Measurements from ENCODE around the gene MYO10. TPM values are rescaled to one million over a fixed set of nuclear protein-coding genes. Genes with fewer than 3 reads are reported as not detected.

Gene MYO10
- total RNA-seq, 1 donor from 2014 or later: 80.2 TPM

DNA sequence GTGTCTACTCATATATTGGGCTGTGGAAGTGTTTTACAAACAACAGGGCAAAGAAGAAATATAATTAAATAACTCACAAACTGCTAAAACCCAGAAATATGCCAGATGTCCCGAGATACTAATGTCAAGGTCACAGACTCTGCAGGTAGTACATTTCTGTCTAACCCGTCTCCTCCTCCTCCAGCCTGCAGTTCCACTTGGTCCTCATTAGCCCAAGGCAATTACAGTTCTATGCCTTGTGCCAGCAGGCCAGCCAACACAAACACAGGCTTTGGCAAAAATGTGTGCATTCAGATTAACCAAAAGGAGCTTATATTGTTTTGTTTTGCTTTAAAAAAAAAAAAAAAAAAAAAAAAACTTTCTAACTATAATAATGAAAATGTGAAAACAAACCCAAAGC is 148.8 kb downstream of the MYO10 start:
- Histone ChIP-seq H2AFZ (ENCODE audit: low read depth, low read length) (no peak overlapping the region), H3K4me3 (ENCODE audit: insufficient read depth, low read depth, low read length) (no peak overlapping the region), H3K36me3 (ENCODE audit: insufficient read depth, low read length) (peaks cover 12% of the 10 kb centered on the region), H4K20me1 (ENCODE audit: insufficient read depth, low read length) (peaks cover 81% of the 10 kb centered on the region), H3K27me3 (ENCODE audit: insufficient read depth, low read length) (no peaks in the 10 kb centered on the region), H3K27ac (ENCODE audit: low read depth, low read length) (no peak overlapping the region), H3K4me2 (ENCODE audit: low read length) (no peak overlapping the region), H3K9me3 (ENCODE audit: insufficient read depth, low read depth, low read length) (no peaks in the 10 kb centered on the region), H3K9ac (ENCODE audit: low read length) (no peak overlapping the region), H3K4me1 (ENCODE audit: insufficient read depth, low read length) (peaks cover 23% of the 10 kb centered on the region), H3K79me2 (ENCODE audit: insufficient read depth, low read length) (peaks cover 86% of the 10 kb centered on the region)
- DNase-seq (ENCODE audit: low read depth) (no peak), FAIRE-seq (no peak)
- Mint-ChIP-seq H3K36me3 (ENCODE audit: low read depth, unreplicated experiment) (peaks cover 11% of the 10 kb centered on the region), H3K27ac (ENCODE audit: unreplicated experiment) (no peak overlapping the region), H3K4me3 (ENCODE audit: unreplicated experiment) (no peak overlapping the region), H3K9me3 (ENCODE audit: unreplicated experiment) (no peaks in the 10 kb centered on the region), H3K4me1 (ENCODE audit: low read depth, unreplicated experiment) (peaks cover 22% of the 10 kb centered on the region), H3K27me3 (ENCODE audit: low read depth, unreplicated experiment) (no peaks in the 10 kb centered on the region)
- no peak for TF ChIP-seq EZH2 (IDR thresholded peaks at IDR 0.05; ENCODE audit: insufficient read depth, low read length)

DNA sequence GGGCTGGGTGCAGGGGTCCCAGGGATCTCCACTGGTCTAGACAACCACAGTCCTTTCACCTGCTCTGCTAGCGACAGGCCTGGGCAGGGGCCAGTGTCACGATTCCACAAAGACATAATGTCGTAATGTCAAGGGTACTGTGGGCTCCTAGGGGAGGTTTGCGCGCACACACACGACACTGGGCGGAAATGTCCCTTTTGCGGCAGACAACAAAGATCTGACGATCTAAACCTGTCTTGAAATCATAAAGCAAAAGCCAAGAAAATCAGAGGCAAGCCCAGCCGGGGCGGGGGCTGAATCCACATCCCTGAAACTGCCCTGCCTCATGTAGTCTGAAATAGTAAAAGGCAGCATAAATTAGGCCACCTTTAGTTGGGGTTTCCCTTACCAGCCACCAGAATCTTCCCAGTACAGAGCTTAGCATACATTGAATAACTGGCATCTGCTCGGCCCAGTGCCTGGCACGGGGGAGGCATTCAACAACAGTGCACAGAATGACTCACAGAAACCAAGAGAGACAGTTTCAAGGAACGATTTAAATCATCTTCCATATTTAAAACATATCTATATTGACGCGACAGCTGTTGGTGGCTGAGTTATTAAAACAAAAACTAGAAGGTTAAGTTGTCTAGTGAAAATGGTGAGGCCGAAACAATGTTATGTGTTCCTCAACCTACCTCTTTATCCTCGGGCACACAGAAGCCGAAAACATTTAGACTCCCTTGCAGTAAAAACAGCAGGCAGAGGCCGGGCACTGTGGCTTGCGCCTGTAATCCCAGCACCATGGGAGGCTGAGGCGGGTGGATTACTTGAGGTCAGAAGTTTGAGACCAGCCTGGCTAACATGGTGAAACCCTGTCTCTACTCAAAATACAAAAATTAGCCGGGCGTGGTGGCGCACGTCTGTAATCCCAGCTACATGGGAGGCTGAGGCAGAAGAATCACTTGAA is 151.0 kb downstream of the MYO10 start:
- Histone ChIP-seq H3K36me3 (ENCODE audit: insufficient read depth, low read length) (peaks cover 24% of the 10 kb centered on the region), H2AFZ (ENCODE audit: low read depth, low read length) (no peak overlapping the region), H4K20me1 (ENCODE audit: insufficient read depth, low read length) (peaks cover 67% of the 10 kb centered on the region), H3K9me3 (ENCODE audit: insufficient read depth, low read depth, low read length) (no peaks in the 10 kb centered on the region), H3K9ac (ENCODE audit: low read length) (peak overlapping the region; percentile 47), H3K4me2 (ENCODE audit: low read length) (peak overlapping the region; percentile 19), H3K4me3 (ENCODE audit: insufficient read depth, low read depth, low read length) (no peak overlapping the region), H3K79me2 (ENCODE audit: insufficient read depth, low read length) (peaks cover 84% of the 10 kb centered on the region), H3K27me3 (ENCODE audit: insufficient read depth, low read length) (no peaks in the 10 kb centered on the region), H3K27ac (ENCODE audit: low read depth, low read length) (peak overlapping the region; percentile 72), H3K4me1 (ENCODE audit: insufficient read depth, low read length) (peaks cover 19% of the 10 kb centered on the region)
- peak overlapping the region; percentile 35 for H3K27ac Mint-ChIP-seq (ENCODE audit: unreplicated experiment)
- H3K9me3 Mint-ChIP-seq (ENCODE audit: unreplicated experiment): no peaks in the 10 kb centered on the region
- FAIRE-seq (no peak), DNase-seq (ENCODE audit: low read depth) (no peak)
- H3K4me1 Mint-ChIP-seq (ENCODE audit: low read depth, unreplicated experiment): peaks cover 15% of the 10 kb centered on the region
- H3K36me3 Mint-ChIP-seq (ENCODE audit: low read depth, unreplicated experiment): peaks cover 14% of the 10 kb centered on the region
- TF ChIP-seq, protein P1, sequence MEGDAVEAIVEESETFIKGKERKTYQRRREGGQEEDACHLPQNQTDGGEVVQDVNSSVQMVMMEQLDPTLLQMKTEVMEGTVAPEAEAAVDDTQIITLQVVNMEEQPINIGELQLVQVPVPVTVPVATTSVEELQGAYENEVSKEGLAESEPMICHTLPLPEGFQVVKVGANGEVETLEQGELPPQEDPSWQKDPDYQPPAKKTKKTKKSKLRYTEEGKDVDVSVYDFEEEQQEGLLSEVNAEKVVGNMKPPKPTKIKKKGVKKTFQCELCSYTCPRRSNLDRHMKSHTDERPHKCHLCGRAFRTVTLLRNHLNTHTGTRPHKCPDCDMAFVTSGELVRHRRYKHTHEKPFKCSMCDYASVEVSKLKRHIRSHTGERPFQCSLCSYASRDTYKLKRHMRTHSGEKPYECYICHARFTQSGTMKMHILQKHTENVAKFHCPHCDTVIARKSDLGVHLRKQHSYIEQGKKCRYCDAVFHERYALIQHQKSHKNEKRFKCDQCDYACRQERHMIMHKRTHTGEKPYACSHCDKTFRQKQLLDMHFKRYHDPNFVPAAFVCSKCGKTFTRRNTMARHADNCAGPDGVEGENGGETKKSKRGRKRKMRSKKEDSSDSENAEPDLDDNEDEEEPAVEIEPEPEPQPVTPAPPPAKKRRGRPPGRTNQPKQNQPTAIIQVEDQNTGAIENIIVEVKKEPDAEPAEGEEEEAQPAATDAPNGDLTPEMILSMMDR (IDR thresholded peaks at IDR 0.05; ENCODE audit: insufficient read depth, low read depth, low read length): no peak
- no peak for TF ChIP-seq EZH2 (IDR thresholded peaks at IDR 0.05; ENCODE audit: insufficient read depth, low read length)
- no peaks in the 10 kb centered on the region for H3K27me3 Mint-ChIP-seq (ENCODE audit: low read depth, unreplicated experiment)
- no peak overlapping the region for H3K4me3 Mint-ChIP-seq (ENCODE audit: unreplicated experiment)

DNA sequence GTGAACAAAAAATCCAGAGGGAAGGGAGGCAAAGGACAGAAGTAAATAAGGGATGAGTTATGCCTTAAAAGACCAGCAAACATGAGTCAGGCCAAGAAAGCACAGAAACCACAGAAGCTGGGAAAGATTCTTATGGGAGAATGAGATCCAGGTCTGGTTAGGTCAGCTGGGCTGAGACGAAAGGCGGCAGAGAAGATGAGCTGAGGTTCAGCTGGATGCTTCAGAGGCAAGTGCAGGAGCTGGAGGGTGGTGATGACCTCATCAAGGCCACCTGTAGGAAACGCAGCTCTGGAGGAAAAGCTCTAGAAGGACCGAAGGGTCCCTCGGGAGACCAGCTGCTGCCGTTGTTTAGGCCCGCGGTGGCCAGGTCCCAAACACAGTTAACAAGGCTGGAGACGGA is 152.0 kb downstream of the MYO10 start:
- Mint-ChIP-seq H3K36me3 (ENCODE audit: low read depth, unreplicated experiment) (peaks cover 17% of the 10 kb centered on the region), H3K27ac (ENCODE audit: unreplicated experiment) (peak overlapping the region; percentile 73), H3K9me3 (ENCODE audit: unreplicated experiment) (no peaks in the 10 kb centered on the region), H3K4me1 (ENCODE audit: low read depth, unreplicated experiment) (peaks cover 15% of the 10 kb centered on the region), H3K4me3 (ENCODE audit: unreplicated experiment) (no peak overlapping the region), H3K27me3 (ENCODE audit: low read depth, unreplicated experiment) (no peaks in the 10 kb centered on the region)
- H3K36me3 ChIP-seq (ENCODE audit: insufficient read depth, low read length): peaks cover 24% of the 10 kb centered on the region
- FAIRE-seq: no peak
- no peak overlapping the region for H3K4me3 ChIP-seq (ENCODE audit: insufficient read depth, low read depth, low read length)
- peak; percentile 84 for DNase-seq (ENCODE audit: low read depth)
- TF ChIP-seq, protein P1 (IDR thresholded peaks at IDR 0.05; ENCODE audit: insufficient read depth, low read depth, low read length): no peak
- no peak for TF ChIP-seq EZH2 (IDR thresholded peaks at IDR 0.05; ENCODE audit: insufficient read depth, low read length)
- no peak overlapping the region for H2AFZ ChIP-seq (ENCODE audit: low read depth, low read length)
- no peaks in the 10 kb centered on the region for H3K27me3 ChIP-seq (ENCODE audit: insufficient read depth, low read length)
- H3K4me2 ChIP-seq (ENCODE audit: low read length): peak overlapping the region; percentile 19
- H3K79me2 ChIP-seq (ENCODE audit: insufficient read depth, low read length): peaks cover 74% of the 10 kb centered on the region
- H3K9me3 ChIP-seq (ENCODE audit: insufficient read depth, low read depth, low read length): no peaks in the 10 kb centered on the region
- peaks cover 19% of the 10 kb centered on the region for H3K4me1 ChIP-seq (ENCODE audit: insufficient read depth, low read length)
- H3K27ac ChIP-seq (ENCODE audit: low read depth, low read length): peak overlapping the region; percentile 72
- peaks cover 56% of the 10 kb centered on the region for H4K20me1 ChIP-seq (ENCODE audit: insufficient read depth, low read length)
- peak overlapping the region; percentile 50 for H3K9ac ChIP-seq (ENCODE audit: low read length)
